A172 (cell line): ENCODE data around the gene METRNL. TPM values are rescaled to one million over a fixed set of nuclear protein-coding genes. Genes with fewer than 3 reads are reported as not detected.

ENCODE experiments used
- DNase-seq: peaks from one replicate; pipeline ENCODE4 v3.0.0-alpha.2; 2015; ENCODE audit warnings: low spot score
- total RNA-seq: library from RNA; depleted of rRNA; stranded (reverse); fragments of >200 nt; shearing (Covaris generic); gene quantifications from 2 replicates; pipeline ENCODE4 v1.2.3, GENCODE V29; 2014

Gene METRNL
- total RNA-seq, 1 experiment from 2014 or later: 190 TPM

DNA sequence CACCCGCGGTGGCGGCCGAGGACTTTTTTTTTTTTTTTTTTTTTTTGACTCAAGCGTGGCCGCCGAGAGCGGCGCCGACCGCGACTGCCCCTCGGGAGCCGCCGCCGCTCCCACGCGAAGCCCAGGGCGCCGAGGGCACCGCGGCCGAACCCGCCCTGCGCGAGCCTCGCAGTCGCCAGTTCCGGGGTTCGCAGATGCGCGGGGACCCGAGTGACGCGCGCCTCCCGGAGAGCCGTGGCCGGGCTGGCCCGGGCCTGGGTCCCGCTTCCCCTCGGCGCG is 1.1 kb downstream of the METRNL start:
- no peak for DNase-seq

GRCh38 chr17:83080858-83081683 is 1.7 kb downstream of the METRNL start:
- DNase-seq: no peak

- peak; percentile 52 for DNase-seq
These were observed 2.3 kb downstream of the METRNL start for GRCh38 chr17:83081684-83082201.

GRCh38 chr17:83082424-83082823 is 3.0 kb downstream of the METRNL start:
- no peak for DNase-seq

DNA sequence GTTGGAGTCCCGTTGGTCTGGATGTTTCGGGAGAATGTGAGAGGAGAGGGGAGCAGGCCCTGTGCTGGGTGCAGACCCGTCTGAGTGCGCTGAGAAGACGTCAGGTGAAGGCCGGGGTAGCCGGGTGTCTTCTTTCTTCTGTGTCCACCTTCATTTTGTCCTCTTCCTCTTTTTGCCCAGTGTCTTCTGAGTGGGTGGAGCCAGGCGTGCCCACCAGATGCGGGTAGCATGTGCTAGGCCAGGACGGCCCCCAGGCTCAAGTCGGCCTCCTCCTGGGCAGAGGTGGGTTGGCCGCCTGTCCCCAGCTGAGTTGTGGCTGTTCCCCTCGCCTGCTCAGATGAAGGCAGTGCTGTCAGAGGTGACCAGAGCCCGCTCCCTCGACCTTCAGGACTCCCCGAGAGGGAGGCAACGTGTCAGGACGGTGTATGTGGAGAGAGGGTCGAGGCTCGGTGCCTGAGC is 3.5 kb downstream of the METRNL start:
- no peak for DNase-seq

GRCh38 chr17:83083368-83084201 is 4.2 kb downstream of the METRNL start:
- peak; percentile 99 for DNase-seq

DNA sequence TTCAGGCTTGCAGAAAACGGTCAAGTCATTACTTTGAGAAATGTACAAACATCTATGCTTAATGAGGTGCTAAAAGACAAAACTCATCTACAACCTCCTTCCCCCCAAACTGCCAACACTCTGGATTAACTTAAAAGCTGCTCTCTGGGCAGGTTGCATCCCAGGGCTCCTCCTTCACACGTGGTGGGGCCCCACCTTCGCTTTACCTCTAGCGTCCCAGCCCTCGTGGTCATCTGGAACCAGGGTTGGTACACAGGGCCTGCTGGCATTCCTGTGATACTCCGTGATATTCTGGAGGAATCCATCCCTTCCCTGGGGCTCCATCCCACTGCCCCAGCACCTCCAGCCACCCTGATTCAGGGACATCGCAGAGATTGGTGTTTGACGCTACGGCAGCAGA is 4.8 kb downstream of the METRNL start:
- no peak for DNase-seq

- no peak for DNase-seq
These were observed 5.2 kb downstream of the METRNL start for GRCh38 chr17:83084621-83085056.

DNA sequence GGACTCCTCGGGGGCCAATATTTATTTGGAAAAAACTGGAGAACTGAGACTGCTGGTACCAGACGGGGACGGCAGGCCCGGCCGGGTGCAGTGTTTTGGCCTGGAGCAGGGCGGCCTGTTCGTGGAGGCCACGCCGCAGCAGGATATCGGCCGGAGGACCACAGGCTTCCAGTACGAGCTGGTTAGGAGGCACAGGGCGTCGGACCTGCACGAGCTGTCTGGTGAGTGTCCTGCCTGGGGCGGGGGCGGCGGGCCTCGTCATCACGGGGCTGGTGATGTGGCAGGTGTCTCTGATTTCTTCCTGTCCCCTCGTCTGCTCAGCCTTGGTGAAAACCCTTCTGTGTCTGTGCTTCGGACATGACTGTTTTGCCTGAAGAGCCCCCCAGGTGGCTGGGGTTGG is 5.7 kb downstream of the METRNL start:
- no peak for DNase-seq

- DNase-seq: no peak
These were observed 6.3 kb downstream of the METRNL start for GRCh38 chr17:83085526-83086198.

- DNase-seq: no peak
These were observed 6.9 kb downstream of the METRNL start for GRCh38 chr17:83086199-83086880.

GRCh38 chr17:83086907-83087787 is 7.7 kb downstream of the METRNL start:
- no peak for DNase-seq

DNA sequence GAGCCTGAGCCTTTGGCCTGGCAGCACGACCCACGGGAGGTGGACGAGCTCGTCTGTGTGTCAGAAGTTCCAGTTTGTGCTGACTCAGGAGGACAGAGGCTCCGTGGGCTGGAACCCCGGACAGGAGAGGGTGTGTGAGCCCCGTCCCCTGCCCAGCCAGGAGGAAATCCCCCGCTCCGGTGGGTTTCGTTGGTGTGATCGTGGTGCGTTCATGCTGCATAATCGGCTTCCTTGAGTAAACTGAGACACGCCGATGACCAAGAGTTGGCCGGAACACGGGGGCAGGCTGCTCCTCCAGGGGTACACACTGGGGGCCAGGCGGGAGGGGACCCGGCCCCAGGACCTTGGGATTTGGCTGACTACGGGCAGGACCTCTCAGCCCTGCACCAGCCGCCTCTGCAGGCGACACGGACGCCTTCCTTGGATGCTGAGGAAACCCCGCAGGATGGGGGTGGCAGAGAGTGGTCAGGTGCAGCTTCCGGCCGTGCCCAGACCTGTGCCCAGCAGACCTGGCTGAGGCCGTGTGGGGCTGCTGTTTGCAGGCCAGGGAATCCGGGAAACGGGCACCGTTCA is 8.5 kb downstream of the METRNL start:
- no peak for DNase-seq

DNA sequence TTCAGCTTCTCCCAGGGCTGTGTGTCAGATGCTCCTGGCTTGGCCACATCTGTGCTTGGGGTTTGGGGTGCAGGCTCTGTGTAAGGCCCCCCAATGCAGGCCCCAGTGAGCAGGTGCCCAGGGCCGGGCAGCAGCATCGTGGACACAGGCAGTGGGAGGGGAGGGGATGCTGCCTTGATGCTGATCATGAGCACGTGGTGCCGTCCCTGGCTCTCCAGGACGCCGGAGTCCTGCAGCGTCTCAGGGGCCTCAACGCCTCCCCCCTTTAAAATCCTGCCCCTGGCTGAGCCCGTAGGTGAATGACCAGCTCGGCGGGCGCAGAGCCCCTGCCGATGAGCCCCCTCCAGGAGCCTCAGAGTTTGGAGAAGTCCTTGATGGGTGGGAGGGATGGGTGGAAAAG is 9.0 kb downstream of the METRNL start:
- DNase-seq: no peak

GRCh38 chr17:83088909-83089308 is 9.5 kb downstream of the METRNL start:
- peak; percentile 52 for DNase-seq

DNA sequence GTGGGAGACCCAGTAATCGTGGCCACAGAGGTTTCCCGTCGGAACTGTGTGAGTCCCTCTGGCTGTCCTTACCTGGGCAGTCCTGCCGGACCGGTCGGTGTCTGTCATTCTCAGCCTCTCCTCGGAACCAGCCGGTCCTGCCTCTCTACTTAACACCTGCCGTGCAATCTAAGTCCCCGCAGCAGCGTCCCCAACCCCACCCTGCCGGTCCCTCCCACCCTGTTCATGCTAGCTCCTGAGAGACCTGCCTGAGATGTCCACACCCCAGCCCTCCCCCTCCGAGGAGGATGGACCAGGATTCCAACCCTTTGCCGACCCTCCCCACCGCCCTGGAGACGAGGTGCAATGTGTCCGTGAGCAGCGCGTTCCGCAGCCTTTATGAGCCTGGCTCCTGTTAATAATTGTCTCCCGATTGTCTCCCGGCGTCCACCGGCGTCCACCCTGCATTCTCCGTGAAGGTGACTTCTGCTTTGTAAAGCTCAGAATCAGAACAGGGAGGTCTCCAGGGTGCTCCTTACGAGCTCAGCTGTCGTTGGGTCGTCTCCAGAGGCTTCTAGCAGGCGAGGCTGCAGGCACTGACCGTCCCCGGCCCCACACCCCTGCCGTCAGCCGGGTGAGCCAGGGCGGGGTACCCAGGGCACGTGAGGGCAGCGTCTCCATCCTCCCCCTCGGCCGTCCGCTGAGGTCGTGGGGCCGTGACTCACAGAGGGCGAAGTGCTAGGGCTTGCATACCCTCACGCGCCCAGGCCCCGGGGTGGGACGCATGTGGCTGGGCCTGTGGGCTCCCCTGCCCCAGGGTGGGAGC is 10.1 kb downstream of the METRNL start:
- peak; percentile 57 for DNase-seq

GRCh38 chr17:83090444-83091256 is 11.2 kb downstream of the METRNL start:
- no peak for DNase-seq
